ENCODE data around the gene PCSK2. TPM values are rescaled to one million over a fixed set of nuclear protein-coding genes. Genes with fewer than 3 reads are reported as not detected.
"Not testable (repeated sequence)": the region's sequence is repeated elsewhere in the genome, so short reads cannot be mapped to it uniquely, and the experiment has no call there.

PCSK2 gene
- total RNA-seq, 1 experiment from 2014 or later, result not detected

DNA sequence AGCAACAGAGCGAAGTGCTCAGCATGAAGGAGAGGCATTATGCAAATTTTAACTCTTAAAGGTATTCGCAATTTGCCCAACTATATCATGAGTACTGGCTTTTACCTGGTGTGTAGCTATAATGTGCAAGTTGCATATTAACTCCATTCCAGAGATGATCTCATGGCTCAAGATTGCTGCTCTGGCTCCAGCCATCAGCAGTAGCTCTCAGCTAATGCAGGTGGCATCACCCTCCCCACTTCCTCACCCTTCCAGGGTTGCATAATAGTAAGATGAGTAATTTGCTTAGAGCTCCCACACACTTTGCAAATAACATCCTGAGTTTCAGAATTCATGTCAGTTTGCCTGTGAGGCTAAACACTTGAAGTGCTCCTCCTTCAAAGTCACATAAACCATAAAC, 15.9 kb upstream of the PCSK2 start:
- Histone ChIP-seq H3K9me2 (ENCODE audit: insufficient read depth) (no peaks in the 10 kb centered on the region), H3K27ac (no peak overlapping the region), H3K9me3 (ENCODE audit: insufficient read depth, low read depth) (no peaks in the 10 kb centered on the region), H3K4me2 (no peak overlapping the region), H4K20me1 (ENCODE audit: insufficient read depth) (no peaks in the 10 kb centered on the region), H2AFZ (no peak overlapping the region), H3F3A (ENCODE audit: insufficient read depth, low read depth) (no peaks in the 10 kb centered on the region), H3K79me2 (ENCODE audit: low read depth) (no peaks in the 10 kb centered on the region), H3K4me3 (no peak overlapping the region), H3K4me1 (replicated peaks; ENCODE audit: insufficient read depth) (no peaks in the 10 kb centered on the region), H3K36me3 (ENCODE audit: low read depth) (no peaks in the 10 kb centered on the region), H3K27me3 (ENCODE audit: insufficient read depth, low read depth) (peaks cover 9% of the 10 kb centered on the region; the same call in 1 of the 2 replicates)
- no peak for TF ChIP-seq EZH2 (IDR thresholded peaks at IDR 0.05; ENCODE audit: low read depth)
- TF ChIP-seq, protein P1, sequence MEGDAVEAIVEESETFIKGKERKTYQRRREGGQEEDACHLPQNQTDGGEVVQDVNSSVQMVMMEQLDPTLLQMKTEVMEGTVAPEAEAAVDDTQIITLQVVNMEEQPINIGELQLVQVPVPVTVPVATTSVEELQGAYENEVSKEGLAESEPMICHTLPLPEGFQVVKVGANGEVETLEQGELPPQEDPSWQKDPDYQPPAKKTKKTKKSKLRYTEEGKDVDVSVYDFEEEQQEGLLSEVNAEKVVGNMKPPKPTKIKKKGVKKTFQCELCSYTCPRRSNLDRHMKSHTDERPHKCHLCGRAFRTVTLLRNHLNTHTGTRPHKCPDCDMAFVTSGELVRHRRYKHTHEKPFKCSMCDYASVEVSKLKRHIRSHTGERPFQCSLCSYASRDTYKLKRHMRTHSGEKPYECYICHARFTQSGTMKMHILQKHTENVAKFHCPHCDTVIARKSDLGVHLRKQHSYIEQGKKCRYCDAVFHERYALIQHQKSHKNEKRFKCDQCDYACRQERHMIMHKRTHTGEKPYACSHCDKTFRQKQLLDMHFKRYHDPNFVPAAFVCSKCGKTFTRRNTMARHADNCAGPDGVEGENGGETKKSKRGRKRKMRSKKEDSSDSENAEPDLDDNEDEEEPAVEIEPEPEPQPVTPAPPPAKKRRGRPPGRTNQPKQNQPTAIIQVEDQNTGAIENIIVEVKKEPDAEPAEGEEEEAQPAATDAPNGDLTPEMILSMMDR (conservative IDR thresholded peaks at IDR 0.05), result no peak
- no peak for DNase-seq
- no TSS peak for BruUV-seq (replicated peaks)
- ChIA-PET POLR2A (ENCODE audit: unreplicated experiment) (no interaction called here), CTCF (no interaction called here)
- intact Hi-C loops (cut with micrococcal nuclease; ENCODE audit: unreplicated experiment), result no loop called here

DNA sequence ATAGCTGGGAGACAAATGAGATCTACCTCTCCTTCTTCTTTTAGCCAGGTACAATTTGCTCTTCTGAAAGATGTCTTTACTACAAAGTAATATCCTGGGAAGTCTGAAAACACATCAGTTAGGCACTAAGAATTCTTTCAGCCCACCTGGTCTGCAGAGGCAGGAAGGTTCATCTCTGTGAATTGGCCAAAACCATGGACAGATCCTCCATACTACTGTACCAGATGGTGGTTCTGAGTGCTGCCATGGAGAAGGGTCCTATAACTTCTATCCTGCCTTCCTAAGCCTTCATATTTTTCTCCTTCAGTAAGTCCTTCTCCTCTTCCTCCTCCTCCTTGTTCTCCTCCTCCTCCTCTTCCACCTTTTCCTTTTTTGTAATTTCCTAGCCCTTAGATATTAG, 11.7 kb upstream of the PCSK2 start:
- H3F3A ChIP-seq (ENCODE audit: insufficient read depth, low read depth), result no peaks in the 10 kb centered on the region
- CTCF ChIA-PET, result no interaction called here
- H3K9me3 ChIP-seq (ENCODE audit: insufficient read depth, low read depth), result no peaks in the 10 kb centered on the region
- intact Hi-C loops (cut with micrococcal nuclease; ENCODE audit: unreplicated experiment), result no loop called here
- no peaks in the 10 kb centered on the region for H3K79me2 ChIP-seq (ENCODE audit: low read depth)
- POLR2A ChIA-PET (ENCODE audit: unreplicated experiment), result no interaction called here
- H4K20me1 ChIP-seq (ENCODE audit: insufficient read depth), result no peaks in the 10 kb centered on the region
- no peaks in the 10 kb centered on the region for H3K36me3 ChIP-seq (ENCODE audit: low read depth)
- H3K27me3 ChIP-seq (ENCODE audit: insufficient read depth, low read depth), result no peaks in the 10 kb centered on the region
- H3K4me1 ChIP-seq (replicated peaks; ENCODE audit: insufficient read depth), result no peaks in the 10 kb centered on the region
- no peak overlapping the region for H3K4me2 ChIP-seq
- H2AFZ ChIP-seq, result no peak overlapping the region
- no TSS peak for BruUV-seq (replicated peaks)
- no peak overlapping the region for H3K4me3 ChIP-seq
- H3K9me2 ChIP-seq (ENCODE audit: insufficient read depth), result no peaks in the 10 kb centered on the region
- H3K27ac ChIP-seq, result no peak overlapping the region
- TF ChIP-seq, protein P1 (conservative IDR thresholded peaks at IDR 0.05), result no peak
- TF ChIP-seq EZH2 (IDR thresholded peaks at IDR 0.05; ENCODE audit: low read depth), result no peak
- no peak for DNase-seq

DNA sequence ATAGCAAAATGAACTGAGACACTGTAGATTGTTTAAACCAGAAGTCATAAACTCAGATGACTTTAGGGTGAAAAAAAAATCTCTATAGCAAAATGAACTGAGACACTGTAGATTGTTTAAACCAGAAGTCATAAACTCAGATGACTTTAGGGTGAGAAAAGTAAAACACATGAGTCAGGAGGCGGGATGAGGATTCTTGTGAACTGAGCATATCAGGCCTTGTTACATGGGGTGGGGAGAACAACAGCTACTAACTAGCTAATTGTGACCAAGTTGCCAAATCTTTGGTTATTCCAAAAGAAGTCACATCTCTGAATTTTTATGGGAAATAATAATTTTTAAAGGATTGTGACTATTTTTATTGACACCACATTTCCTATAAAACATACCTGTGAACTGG, 7.0 kb upstream of the PCSK2 start:
- H3K36me3 ChIP-seq (ENCODE audit: low read depth); H4K20me1 ChIP-seq (ENCODE audit: insufficient read depth); intact Hi-C loops (cut with micrococcal nuclease; ENCODE audit: unreplicated experiment); BruUV-seq (replicated peaks); H3K27ac ChIP-seq; H3K27me3 ChIP-seq (ENCODE audit: insufficient read depth, low read depth); H2AFZ ChIP-seq; POLR2A ChIA-PET (ENCODE audit: unreplicated experiment); H3F3A ChIP-seq (ENCODE audit: insufficient read depth, low read depth); H3K4me3 ChIP-seq; H3K4me1 ChIP-seq (replicated peaks; ENCODE audit: insufficient read depth); DNase-seq; CTCF ChIA-PET; H3K79me2 ChIP-seq (ENCODE audit: low read depth); H3K9me2 ChIP-seq (ENCODE audit: insufficient read depth); H3K9me3 ChIP-seq (ENCODE audit: insufficient read depth, low read depth); H3K4me2 ChIP-seq: not testable (repeated sequence)

DNA sequence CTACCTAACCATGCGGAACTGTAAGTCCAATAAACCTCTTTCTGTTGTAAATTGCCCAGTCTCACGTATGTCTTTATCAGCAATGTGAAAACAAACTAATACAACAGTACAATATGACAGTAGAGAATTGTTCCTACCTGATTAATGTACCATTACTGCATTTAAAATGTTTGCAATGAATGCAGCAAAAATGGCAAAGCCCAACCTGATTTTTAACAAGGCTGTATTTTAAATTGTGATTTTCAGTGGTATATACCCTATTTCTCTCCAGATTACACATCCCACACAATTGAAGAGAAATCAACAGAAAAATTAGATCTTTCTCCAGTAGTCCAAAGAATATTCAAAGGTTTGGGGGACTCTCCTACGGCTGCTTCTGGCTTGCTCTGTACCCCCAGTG, 3.3 kb upstream of the PCSK2 start:
- Histone ChIP-seq H3K79me2 (ENCODE audit: low read depth) (no peaks in the 10 kb centered on the region), H3K4me2 (no peak overlapping the region), H3K9me2 (ENCODE audit: insufficient read depth) (no peaks in the 10 kb centered on the region), H3K4me3 (no peak overlapping the region), H3K36me3 (ENCODE audit: low read depth) (no peaks in the 10 kb centered on the region), H3K9me3 (ENCODE audit: insufficient read depth, low read depth) (no peaks in the 10 kb centered on the region), H3F3A (ENCODE audit: insufficient read depth, low read depth) (no peaks in the 10 kb centered on the region), H4K20me1 (ENCODE audit: insufficient read depth) (no peaks in the 10 kb centered on the region), H3K27ac (no peak overlapping the region), H3K4me1 (replicated peaks; ENCODE audit: insufficient read depth) (no peaks in the 10 kb centered on the region), H2AFZ (no peak overlapping the region), H3K27me3 (ENCODE audit: insufficient read depth, low read depth) (peaks cover 41% of the 10 kb centered on the region)
- TF ChIP-seq, protein P1 (conservative IDR thresholded peaks at IDR 0.05), result no peak
- TF ChIP-seq EZH2 (IDR thresholded peaks at IDR 0.05; ENCODE audit: low read depth), result no peak
- ChIA-PET CTCF (no interaction called here), POLR2A (ENCODE audit: unreplicated experiment) (no interaction called here)
- DNase-seq, result no peak
- intact Hi-C loops (cut with micrococcal nuclease; ENCODE audit: unreplicated experiment), result no loop called here
- no TSS peak for BruUV-seq (replicated peaks)

Data from PC-9 (cell line).